ENCODE measurements around the gene FAM131B. TPM values are rescaled to one million over a fixed set of nuclear protein-coding genes. Genes with fewer than 3 reads are reported as not detected.

The FAM131B gene
- total RNA-seq, 1 experiment from 2014 or later: 0.19 TPM

- Mint-ChIP-seq H3K36me3 (ENCODE audit: insufficient read depth, unreplicated experiment) (peaks cover 5% of the 10 kb centered on the region), H3K27ac (ENCODE audit: low read depth, unreplicated experiment) (no peak overlapping the region), H3K27me3 (ENCODE audit: insufficient read depth, unreplicated experiment) (no peaks in the 10 kb centered on the region), H3K4me1 (ENCODE audit: insufficient read depth, unreplicated experiment) (peaks cover 26% of the 10 kb centered on the region), H3K9me3 (ENCODE audit: unreplicated experiment) (no peaks in the 10 kb centered on the region), H3K4me3 (ENCODE audit: unreplicated experiment) (no peak overlapping the region)
- no TSS peak for BruUV-seq (replicated peaks)
- TF ChIP-seq, protein P1, sequence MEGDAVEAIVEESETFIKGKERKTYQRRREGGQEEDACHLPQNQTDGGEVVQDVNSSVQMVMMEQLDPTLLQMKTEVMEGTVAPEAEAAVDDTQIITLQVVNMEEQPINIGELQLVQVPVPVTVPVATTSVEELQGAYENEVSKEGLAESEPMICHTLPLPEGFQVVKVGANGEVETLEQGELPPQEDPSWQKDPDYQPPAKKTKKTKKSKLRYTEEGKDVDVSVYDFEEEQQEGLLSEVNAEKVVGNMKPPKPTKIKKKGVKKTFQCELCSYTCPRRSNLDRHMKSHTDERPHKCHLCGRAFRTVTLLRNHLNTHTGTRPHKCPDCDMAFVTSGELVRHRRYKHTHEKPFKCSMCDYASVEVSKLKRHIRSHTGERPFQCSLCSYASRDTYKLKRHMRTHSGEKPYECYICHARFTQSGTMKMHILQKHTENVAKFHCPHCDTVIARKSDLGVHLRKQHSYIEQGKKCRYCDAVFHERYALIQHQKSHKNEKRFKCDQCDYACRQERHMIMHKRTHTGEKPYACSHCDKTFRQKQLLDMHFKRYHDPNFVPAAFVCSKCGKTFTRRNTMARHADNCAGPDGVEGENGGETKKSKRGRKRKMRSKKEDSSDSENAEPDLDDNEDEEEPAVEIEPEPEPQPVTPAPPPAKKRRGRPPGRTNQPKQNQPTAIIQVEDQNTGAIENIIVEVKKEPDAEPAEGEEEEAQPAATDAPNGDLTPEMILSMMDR (IDR thresholded peaks at IDR 0.05; ENCODE audit: unreplicated experiment): no peak
- intact Hi-C loops (cut with micrococcal nuclease): loop anchor here (2.0 kb wide), 3 partner anchors 60 to 96 kb away; partner anchors contain the start of genes EPHA1 and ZYX
- CTCF ChIA-PET: interaction anchor here (0.7 to 1.5 kb wide), 4 partner anchors 10 to 319 kb away, joined by 3 to 4 read pairs (median 4); no protein-coding TSS in a partner anchor
- DNase-seq (ENCODE audit: unreplicated experiment): no peak
- POLR2A ChIA-PET: interaction anchor here (2.9 kb wide), 1 partner anchor 9 kb away, joined by 8 read pairs; no protein-coding TSS in a partner anchor
Measured at GRCh38 chr7:143321242-143321641, 41.3 kb downstream of the FAM131B start.

DNA sequence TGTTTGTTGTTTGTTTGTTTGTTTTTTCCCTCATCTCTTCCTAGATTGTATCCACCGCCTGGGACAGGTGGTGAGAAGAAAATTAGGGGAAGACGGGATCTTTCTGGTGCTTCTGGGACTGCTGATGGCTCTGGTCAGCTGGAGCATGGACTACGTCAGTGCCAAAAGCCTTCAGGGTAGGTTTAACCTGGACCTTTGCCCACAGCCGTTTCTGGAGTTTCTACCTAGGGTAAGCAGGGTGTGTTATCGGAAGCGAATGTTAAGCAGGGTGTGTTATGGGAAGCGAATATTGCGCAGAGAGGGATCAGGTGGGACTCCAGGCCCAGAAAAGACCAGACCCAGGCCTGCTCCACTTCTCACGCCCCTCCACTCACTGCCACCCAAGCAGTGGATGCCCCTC lies 41.9 kb downstream of the FAM131B start:
- CTCF ChIA-PET: interaction anchor here (0.6 to 1.2 kb wide), 6 partner anchors 11 to 318 kb away, joined by 3 to 4 read pairs (median 3); no protein-coding TSS in a partner anchor
- Mint-ChIP-seq H3K4me1 (ENCODE audit: insufficient read depth, unreplicated experiment) (peaks cover 26% of the 10 kb centered on the region), H3K36me3 (ENCODE audit: insufficient read depth, unreplicated experiment) (peaks cover 5% of the 10 kb centered on the region), H3K27ac (ENCODE audit: low read depth, unreplicated experiment) (no peak overlapping the region), H3K4me3 (ENCODE audit: unreplicated experiment) (no peak overlapping the region), H3K27me3 (ENCODE audit: insufficient read depth, unreplicated experiment) (no peaks in the 10 kb centered on the region), H3K9me3 (ENCODE audit: unreplicated experiment) (no peaks in the 10 kb centered on the region)
- intact Hi-C loops (cut with micrococcal nuclease): loop anchor here (2.0 kb wide), 3 partner anchors 60 to 96 kb away; partner anchors contain the start of genes EPHA1 and ZYX
- DNase-seq (ENCODE audit: unreplicated experiment): peak; percentile 82
- POLR2A ChIA-PET: interaction anchor here (0.7 to 2.9 kb wide), 3 partner anchors 10 to 59 kb away, joined by 3 to 8 read pairs (median 3); no protein-coding TSS in a partner anchor
- TF ChIP-seq, protein P1 (IDR thresholded peaks at IDR 0.05; ENCODE audit: unreplicated experiment): no peak
- no TSS peak for BruUV-seq (replicated peaks)

DNA sequence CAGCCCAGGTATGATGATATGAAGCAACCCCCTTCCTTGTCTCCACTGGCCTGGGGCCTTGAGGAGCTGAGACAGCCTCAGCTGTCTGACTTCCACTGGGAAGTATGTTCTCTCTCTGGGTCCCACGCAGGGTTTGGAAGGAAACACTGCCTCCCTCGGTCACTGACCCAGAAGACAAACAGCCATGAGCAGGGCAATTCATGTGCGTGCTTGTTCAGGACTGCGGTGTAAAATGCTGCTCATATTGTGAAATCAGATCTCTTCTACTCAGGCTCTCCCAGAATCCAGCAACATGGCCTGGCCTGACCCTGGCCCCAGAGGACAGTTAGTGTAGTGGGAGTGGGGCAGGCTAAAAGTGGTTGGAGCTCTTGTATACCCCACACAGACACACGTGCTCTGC lies 43.9 kb downstream of the FAM131B start:
- H3K4me3 Mint-ChIP-seq (ENCODE audit: unreplicated experiment): peak overlapping the region; percentile 25
- peaks cover 5% of the 10 kb centered on the region for H3K36me3 Mint-ChIP-seq (ENCODE audit: insufficient read depth, unreplicated experiment)
- CTCF ChIA-PET: interaction anchor here (0.6 to 3.1 kb wide), 10 partner anchors 9 to 80 kb away, joined by 3 to 13 read pairs (median 4); partner anchors contain the start of gene GSTK1
- intact Hi-C loops (cut with micrococcal nuclease): loop anchor here (1.0 kb wide), 1 partner anchor 7 kb away; no protein-coding TSS in a partner anchor
- H3K4me1 Mint-ChIP-seq (ENCODE audit: insufficient read depth, unreplicated experiment): peaks cover 26% of the 10 kb centered on the region
- DNase-seq (ENCODE audit: unreplicated experiment): peak; percentile 82
- peak overlapping the region; percentile 91 for H3K27ac Mint-ChIP-seq (ENCODE audit: low read depth, unreplicated experiment)
- H3K27me3 Mint-ChIP-seq (ENCODE audit: insufficient read depth, unreplicated experiment): no peaks in the 10 kb centered on the region
- POLR2A ChIA-PET: interaction anchor here (0.6 to 1.4 kb wide), 5 partner anchors 12 to 61 kb away, joined by 3 to 7 read pairs (median 4); partner anchors contain the start of gene CASP2
- no peaks in the 10 kb centered on the region for H3K9me3 Mint-ChIP-seq (ENCODE audit: unreplicated experiment)
- TF ChIP-seq, protein P1 (IDR thresholded peaks at IDR 0.05; ENCODE audit: unreplicated experiment): no peak
- BruUV-seq (replicated peaks): no TSS peak

DNA sequence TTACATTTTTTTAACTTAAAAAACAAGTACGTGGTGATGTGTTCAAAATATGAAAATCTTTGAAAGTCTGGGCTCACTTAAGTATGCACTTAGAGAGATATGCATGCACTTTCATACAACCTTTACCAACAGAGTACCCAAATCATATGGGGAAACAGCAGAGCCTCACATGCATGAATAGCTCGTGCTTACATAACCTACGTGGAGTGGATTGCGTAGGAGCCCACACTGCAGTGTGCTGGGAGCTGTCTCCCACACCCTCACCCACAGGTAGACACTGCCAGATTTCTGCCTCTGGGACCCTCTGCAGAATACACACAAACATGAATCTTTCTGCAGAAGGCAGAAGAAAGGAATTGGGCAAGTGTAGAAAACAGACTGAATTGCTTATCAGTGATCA lies 46.0 kb downstream of the FAM131B start:
- Mint-ChIP-seq H3K36me3 (ENCODE audit: insufficient read depth, unreplicated experiment) (peaks cover 2% of the 10 kb centered on the region), H3K27ac (ENCODE audit: low read depth, unreplicated experiment) (no peak overlapping the region), H3K4me3 (ENCODE audit: unreplicated experiment) (no peak overlapping the region), H3K4me1 (ENCODE audit: insufficient read depth, unreplicated experiment) (peaks cover 23% of the 10 kb centered on the region), H3K27me3 (ENCODE audit: insufficient read depth, unreplicated experiment) (no peaks in the 10 kb centered on the region), H3K9me3 (ENCODE audit: unreplicated experiment) (no peaks in the 10 kb centered on the region)
- ChIA-PET POLR2A (no interaction called here), CTCF (interaction anchor here (1.2 to 1.9 kb wide), 3 partner anchors 11 to 76 kb away, joined by 3 to 8 read pairs (median 4); no protein-coding TSS in a partner anchor)
- intact Hi-C loops (cut with micrococcal nuclease): no loop called here
- BruUV-seq (replicated peaks): no TSS peak
- TF ChIP-seq, protein P1 (IDR thresholded peaks at IDR 0.05; ENCODE audit: unreplicated experiment): no peak
- no peak for DNase-seq (ENCODE audit: unreplicated experiment)

Measured in MCF 10A (cell line).